HCT116 (cell line): Measurements from ENCODE around the gene NCOR1. TPM values are rescaled to one million over a fixed set of nuclear protein-coding genes. Genes with fewer than 3 reads are reported as not detected.

Source experiments
- ATAC-seq: fragments of 200-7000 bp; cut with Tn5 transposase; 2 replicates; pipeline ENCODE4 v1.9.1; 2020; ENCODE audit warnings: mild to moderate bottlenecking, moderate library complexity
- BruUV-seq: library from RNA; stranded (reverse); fragments of 400-500 nt; replicated peaks from 2 replicates; lab custom pipeline; 2021; lab: Mats Ljungman, UMichigan
- CTCF ChIA-PET: fragments of 300-600 bp; sonication (Branson Sonifier 250); formaldehyde crosslinking; loops from one replicate; lab custom pipeline; 2021; ENCODE audit warnings: antibody characterized with exemption; lab: Charles Lee
- POLR2A ChIA-PET: fragments of 300-600, 350-600 bp; sonication (Branson Sonifier 250); formaldehyde crosslinking; loops from one replicate; lab custom pipeline; 2021; ENCODE audit warnings: antibody characterized with exemption; lab: Charles Lee
- RAD21 ChIA-PET, 2 experiments: fragments of 300-600 bp; sonication (Branson Sonifier 250); formaldehyde crosslinking; loops; one replicate each; lab custom pipeline; 2023; ENCODE audit warnings: low total read pairs in 2 of 2; ENCODE audit not compliant: uncharacterized antibody in 2 of 2, unreplicated experiment in 2 of 2, low non-redundant PET in 1 of 2; lab: Charles Lee
- DNase-seq: peaks from one replicate; pipeline ENCODE4 v3.0.0-alpha.2; 2010; ENCODE audit warnings: low read depth, low spot score
- H2AFZ ChIP-seq: fragments of 200-600 bp; shearing (Covaris generic), sonication (generic); 2 replicates; pipeline ENCODE4 v1.6.1; 2017; ENCODE audit warnings: low read depth, mixed run types, mixed read lengths, antibody characterized with exemption, low read length; ENCODE audit not compliant: poor library complexity, severe bottlenecking
- H3K27ac ChIP-seq: 2 replicates; pipeline ENCODE4 v1.5.1; 2012; ENCODE audit warnings: low read depth, low read length
- H3K27me3 ChIP-seq: fragments of 200-600 bp; sonication (generic); 2 replicates; pipeline ENCODE4 v1.6.1; 2016; ENCODE audit warnings: mixed run types, low read length, mixed read lengths; ENCODE audit not compliant: insufficient read depth
- H3K36me3 ChIP-seq, 2 experiments: fragments of 200-500 bp in 1 of 2; fragments of 200-600 bp in 1 of 2; sonication (Bioruptor generic) in 1 of 2; sonication (generic) in 1 of 2; 2 replicates each; pipeline versions ENCODE4 v1.5.1 to v1.6.1; 2014 to 2016; ENCODE audit warnings: low read length in 2 of 2, inconsistent platforms in 1 of 2, mixed read lengths in 1 of 2, mixed run types in 1 of 2; ENCODE audit not compliant: insufficient read depth in 2 of 2, control insufficient read depth in 1 of 2
- H3K4me1 ChIP-seq, 2 experiments: fragments of 200-600 bp in 1 of 2; sonication (generic) in 1 of 2; 2 replicates each; pipeline versions ENCODE4 v1.5.1 to v1.6.1; 2012 to 2017; ENCODE audit warnings: low read length in 2 of 2, inconsistent platforms in 1 of 2, mild to moderate bottlenecking in 1 of 2, mixed read lengths in 1 of 2, mixed run types in 1 of 2, moderate library complexity in 1 of 2; ENCODE audit not compliant: insufficient read depth in 2 of 2, control insufficient read depth in 1 of 2
- H3K4me2 ChIP-seq: fragments of 200-600 bp; sonication (generic); 2 replicates; pipeline ENCODE4 v1.6.1; 2017; ENCODE audit warnings: mixed run types, low read length, mixed read lengths
- H3K4me3 ChIP-seq, 2 experiments: fragments of 200-600 bp in 1 of 2; sonication (generic) in 1 of 2; replicated peaks in 1 of 2; 2 replicates each; pipeline ENCODE4 v1.5.1; 2011 to 2016; ENCODE audit warnings: low read length in 2 of 2, control low read depth in 1 of 2, low read depth in 1 of 2, mild to moderate bottlenecking in 1 of 2, mixed read lengths in 1 of 2, mixed run types in 1 of 2
- H3K79me2 ChIP-seq: fragments of 200-600 bp; sonication (generic); 2 replicates; pipeline ENCODE4 v1.6.1; 2017; ENCODE audit warnings: mild to moderate bottlenecking, mixed run types, low read length, moderate library complexity, mixed read lengths; ENCODE audit not compliant: insufficient read depth
- H3K9ac ChIP-seq: fragments of 200-600 bp; sonication (generic); 2 replicates; pipeline ENCODE4 v1.6.1; 2016; ENCODE audit warnings: low read length, mixed read lengths
- H3K9me2 ChIP-seq: fragments of 200-600 bp; sonication (generic), shearing (Covaris generic); 2 replicates; pipeline ENCODE4 v1.6.1; 2017; ENCODE audit warnings: mixed run types, mild to moderate bottlenecking, moderate library complexity; ENCODE audit not compliant: insufficient read depth
- H3K9me3 ChIP-seq, 2 experiments: fragments of 200-500 bp in 1 of 2; fragments of 200-600 bp in 1 of 2; sonication (Bioruptor generic) in 1 of 2; sonication (generic) in 1 of 2; 2 replicates each; pipeline ENCODE4 v1.6.1; 2014 to 2017; ENCODE audit warnings: low read length in 2 of 2, mixed read lengths in 2 of 2, inconsistent platforms in 1 of 2, low read depth in 1 of 2, mild to moderate bottlenecking in 1 of 2, mixed run types in 1 of 2, moderate library complexity in 1 of 2; ENCODE audit not compliant: control insufficient read depth in 1 of 2, insufficient read depth in 1 of 2
- H4K20me1 ChIP-seq: fragments of 200-600 bp; sonication (generic), shearing (Covaris generic); 2 replicates; pipeline ENCODE4 v1.6.1; 2017; ENCODE audit warnings: mixed run types, mild to moderate bottlenecking, moderate library complexity; ENCODE audit not compliant: insufficient read depth
- CBX3 ChIP-seq: IDR thresholded peaks from 2 replicates; pipeline ENCODE4 v1.6.1; 2012; ENCODE audit warnings: low read depth
- CEBPB ChIP-seq: IDR thresholded peaks from 2 replicates; pipeline ENCODE4 v1.6.1; 2012; ENCODE audit warnings: low read depth
- CTCF ChIP-seq, 3 experiments: fragments of 200-600 bp in 1 of 3; sonication (generic) in 1 of 3; IDR thresholded peaks in 2 of 3; conservative IDR thresholded peaks in 1 of 3; 2 replicates each; pipeline ENCODE4 v1.5.1; 2012 to 2017; ENCODE audit warnings: low read depth in 2 of 3, low read length in 2 of 3, antibody characterized with exemption in 1 of 3, borderline replicate concordance in 1 of 3, control low read depth in 1 of 3, mild to moderate bottlenecking in 1 of 3, mixed read lengths in 1 of 3, mixed run types in 1 of 3, moderate library complexity in 1 of 3; ENCODE audit not compliant: insufficient read depth in 1 of 3
- EGR1 ChIP-seq: IDR thresholded peaks from 2 replicates; pipeline ENCODE4 v1.6.1; 2012; ENCODE audit warnings: low read depth
- FOSL1 ChIP-seq: IDR thresholded peaks from 2 replicates; pipeline ENCODE4 v1.6.1; 2012; ENCODE audit warnings: low read depth
- JUND ChIP-seq: IDR thresholded peaks from 2 replicates; pipeline ENCODE4 v1.6.1; 2012
- MAX ChIP-seq: IDR thresholded peaks from 2 replicates; pipeline ENCODE4 v1.6.1; 2012
- POLR2A ChIP-seq: IDR thresholded peaks from 2 replicates; pipeline ENCODE4 v1.7.0; 2011; ENCODE audit warnings: borderline replicate concordance; ENCODE audit not compliant: insufficient read depth, insufficient read length; ENCODE audit errors: extremely low read depth
- POLR2AphosphoS5 ChIP-seq: IDR thresholded peaks from 2 replicates; pipeline ENCODE4 v1.6.1; 2011; ENCODE audit warnings: mild to moderate bottlenecking, low read depth, low read length, moderate library complexity
- SIN3A ChIP-seq: IDR thresholded peaks from 2 replicates; pipeline ENCODE4 v1.6.1; 2012; ENCODE audit warnings: low read depth
- SP1 ChIP-seq: IDR thresholded peaks from 2 replicates; pipeline ENCODE4 v1.6.1; 2012; ENCODE audit warnings: low read depth
- SRF ChIP-seq: IDR thresholded peaks from 2 replicates; pipeline ENCODE4 v1.6.1; 2012; ENCODE audit warnings: low read depth
- YY1 ChIP-seq: IDR thresholded peaks from 2 replicates; pipeline ENCODE4 v1.6.1; 2011; ENCODE audit warnings: low read length, low read depth, moderate library complexity, mild to moderate bottlenecking; ENCODE audit not compliant: insufficient replicate concordance; ENCODE audit errors: extremely low read depth
- ZFX ChIP-seq: fragments of 450-650 bp; IDR thresholded peaks from 2 replicates; pipeline ENCODE4 v1.6.1; 2017
- intact Hi-C: fragments of 100-400 bp; cut with micrococcal nuclease; formaldehyde crosslinking; loops from 2 replicates; pipeline ENCODE4 v1.10.0; 2022
- total RNA-seq: library from RNA; stranded (reverse); gene quantifications from one replicate; pipeline ENCODE4 v1.2.1, GENCODE V29; 2021; ENCODE audit not compliant: unreplicated experiment

NCOR1 gene
- total RNA-seq, 1 experiment from 2014 or later, result 43.7 TPM

GRCh38 chr17:15999974-16000827, 215.1 kb downstream of the NCOR1 start:
- peaks cover 10 to 24% of the 10 kb centered on the region in 2 experiments; a peak in 3 of 4 replicates for H3K4me1 ChIP-seq
- peak overlapping the region; percentile 95 for H3K27ac ChIP-seq
- peak overlapping the region; percentile 96 for H3K9ac ChIP-seq
- BruUV-seq, result no TSS peak
- no peak overlapping the region for H2AFZ ChIP-seq
- ChIA-PET CTCF (interaction anchor here (2.9 kb wide), 1 partner anchor 55 kb away, joined by 13 read pairs; the partner anchor contains the start of gene ADORA2B), POLR2A (interaction anchor here (1.2 to 2.3 kb wide), 12 partner anchors 9 to 349 kb away, joined by 3 to 14 read pairs (median 4); partner anchors contain the start of gene ADORA2B), RAD21 (interaction anchor here in 1 of 2 experiments (0.9 to 1.0 kb wide), 2 partner anchors 170 to 286 kb away, joined by 3 to 4 read pairs; no protein-coding TSS in a partner anchor)
- intact Hi-C loops, result loop anchor here (2.0 kb wide), 1 partner anchor 55 kb away; the partner anchor contains the start of gene ADORA2B
- peaks cover 69% of the 10 kb centered on the region for H3K79me2 ChIP-seq
- no peaks in the 10 kb centered on the region for H3K9me2 ChIP-seq
- H3K4me3 ChIP-seq, result peak overlapping the region; percentile 84 to 94
- H3K9me3 ChIP-seq, result peaks cover 0 to 7% of the 10 kb centered on the region in 2 experiments; a peak in 1 of 4 replicates
- TF ChIP-seq EGR1, result no peak
- peak; percentile 94 for TF ChIP-seq ZFX
- H3K27me3 ChIP-seq, result no peaks in the 10 kb centered on the region
- peaks cover 28 to 48% of the 10 kb centered on the region in 2 experiments for H3K36me3 ChIP-seq
- H3K4me2 ChIP-seq, result peak overlapping the region; percentile 79
- H4K20me1 ChIP-seq, result no peaks in the 10 kb centered on the region
- no peak for DNase-seq
- ATAC-seq, result peak; percentile 54

GRCh38 chr17:15999141-15999973, 216.0 kb downstream of the NCOR1 start, which contains the start of the genes TTC19 and ZSWIM7:
TSS of gene TTC19 (plus strand) at chr17:15999824. CDS start at chr17:15999849, 25 bp downstream.
TSS of gene ZSWIM7 (minus strand) at chr17:15999704. CDS start at chr17:15999594, 110 bp downstream.
- RAD21 ChIA-PET, result interaction anchor here (0.7 to 1.5 kb wide), 4 partner anchors 48 to 287 kb away, joined by 3 to 5 read pairs (median 4); no protein-coding TSS in a partner anchor
- Histone ChIP-seq H3K9me2 (no peaks in the 10 kb centered on the region), H3K27ac (peak within 1 kb of the TSS; percentile 95), H3K4me1 (peaks cover 10 to 24% of the 10 kb centered on the region in 2 experiments; a peak in 3 of 4 replicates), H3K27me3 (no peaks in the 10 kb centered on the region), H3K4me2 (peak within 1 kb of the TSS; percentile 79), H3K9ac (peak within 1 kb of the TSS; percentile 96), H3K79me2 (peaks cover 63% of the 10 kb centered on the region), H3K4me3 (peak within 1 kb of the TSS; percentile 84 to 94), H2AFZ (peak within 1 kb of the TSS; percentile 56), H3K36me3 (peaks cover 20 to 39% of the 10 kb centered on the region in 2 experiments), H4K20me1 (no peaks in the 10 kb centered on the region), H3K9me3 (peaks cover 0 to 7% of the 10 kb centered on the region in 2 experiments; a peak in 1 of 4 replicates)
- ATAC-seq (peak; percentile 94), DNase-seq (peak; percentile 94)
- CTCF ChIA-PET, result interaction anchor here (0.7 to 2.9 kb wide), 5 partner anchors 17 to 735 kb away, joined by 3 to 13 read pairs (median 3); partner anchors contain the start of gene ADORA2B
- BruUV-seq, result no TSS peak
- TF ChIP-seq ZFX (peak; percentile 98), JUND (peak; percentile 11; the same call in 1 of the 2 replicates), YY1 (peak; percentile 83), SP1 (peak; percentile 68; the same call in 1 of the 2 replicates), EGR1 (0 out of 2 replicates have a peak, but pooled peaks have one; percentile 23), SIN3A (peak; percentile 96), CTCF (IDR thresholded peaks at IDR 0.05 in 2 of 3, conservative IDR thresholded peaks at IDR 0.05 in 1 of 3; ENCODE audit: borderline replicate concordance in 1 of 3, insufficient read depth in 1 of 3, low read depth in 2 of 3, low read length in 2 of 3) (no peak), MAX (peak; percentile 92), FOSL1 (no peak), POLR2AphosphoS5 (peak; percentile 97), CBX3 (peak; percentile 78), CEBPB (no peak), SRF (no peak), POLR2A (peak; percentile 92)
- intact Hi-C loops, result loop anchor here (2.0 kb wide), 1 partner anchor 55 kb away; the partner anchor contains the start of gene ADORA2B
- POLR2A ChIA-PET, result interaction anchor here (1.0 to 2.3 kb wide), 14 partner anchors 10 to 348 kb away, joined by 3 to 14 read pairs (median 4); partner anchors contain the start of gene ADORA2B
